ENCODE data around the gene PIK3CD. TPM values are rescaled to one million over a fixed set of nuclear protein-coding genes. Genes with fewer than 3 reads are reported as not detected.
A peak's percentile ranks its signal among the peaks of the same experiment; 100 is the strongest.

Gene PIK3CD
- total RNA-seq, 1 donor from 2014 or later: 1.8 TPM

DNA sequence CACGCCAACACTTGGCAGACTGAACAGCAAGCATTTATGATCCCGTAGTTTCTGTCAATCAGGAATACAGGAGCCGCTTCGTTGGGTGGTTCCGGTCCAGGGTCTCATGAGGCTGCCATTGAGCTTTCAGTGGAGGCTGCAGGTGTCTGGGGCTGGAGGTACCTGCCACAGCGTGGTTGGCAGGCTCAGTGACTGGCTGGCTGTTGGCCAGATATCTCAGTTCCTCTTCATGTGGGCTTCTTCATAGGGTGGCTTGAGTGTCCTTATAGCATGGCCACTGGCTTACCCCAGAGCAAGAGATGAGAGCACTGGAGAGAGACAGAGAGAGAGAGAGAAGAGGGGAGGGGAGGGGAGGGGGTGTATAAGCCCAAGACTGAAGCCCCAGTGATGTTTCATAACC, 29.3 kb downstream of the PIK3CD start:
- H3K9me3 Mint-ChIP-seq: no peaks in the 10 kb centered on the region
- no peak for DNase-seq (ENCODE audit: extremely low spot score, unreplicated experiment)
- no peak overlapping the region for H3K27ac Mint-ChIP-seq
- no peaks in the 10 kb centered on the region for H3K4me1 Mint-ChIP-seq (ENCODE audit: unreplicated experiment)
- TF ChIP-seq, protein P1, sequence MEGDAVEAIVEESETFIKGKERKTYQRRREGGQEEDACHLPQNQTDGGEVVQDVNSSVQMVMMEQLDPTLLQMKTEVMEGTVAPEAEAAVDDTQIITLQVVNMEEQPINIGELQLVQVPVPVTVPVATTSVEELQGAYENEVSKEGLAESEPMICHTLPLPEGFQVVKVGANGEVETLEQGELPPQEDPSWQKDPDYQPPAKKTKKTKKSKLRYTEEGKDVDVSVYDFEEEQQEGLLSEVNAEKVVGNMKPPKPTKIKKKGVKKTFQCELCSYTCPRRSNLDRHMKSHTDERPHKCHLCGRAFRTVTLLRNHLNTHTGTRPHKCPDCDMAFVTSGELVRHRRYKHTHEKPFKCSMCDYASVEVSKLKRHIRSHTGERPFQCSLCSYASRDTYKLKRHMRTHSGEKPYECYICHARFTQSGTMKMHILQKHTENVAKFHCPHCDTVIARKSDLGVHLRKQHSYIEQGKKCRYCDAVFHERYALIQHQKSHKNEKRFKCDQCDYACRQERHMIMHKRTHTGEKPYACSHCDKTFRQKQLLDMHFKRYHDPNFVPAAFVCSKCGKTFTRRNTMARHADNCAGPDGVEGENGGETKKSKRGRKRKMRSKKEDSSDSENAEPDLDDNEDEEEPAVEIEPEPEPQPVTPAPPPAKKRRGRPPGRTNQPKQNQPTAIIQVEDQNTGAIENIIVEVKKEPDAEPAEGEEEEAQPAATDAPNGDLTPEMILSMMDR (conservative IDR thresholded peaks at IDR 0.05): no peak
- peaks cover 3% of the 10 kb centered on the region for H3K27me3 Mint-ChIP-seq
- H3K4me3 Mint-ChIP-seq: no peak overlapping the region
- no peaks in the 10 kb centered on the region for H3K36me3 Mint-ChIP-seq

DNA sequence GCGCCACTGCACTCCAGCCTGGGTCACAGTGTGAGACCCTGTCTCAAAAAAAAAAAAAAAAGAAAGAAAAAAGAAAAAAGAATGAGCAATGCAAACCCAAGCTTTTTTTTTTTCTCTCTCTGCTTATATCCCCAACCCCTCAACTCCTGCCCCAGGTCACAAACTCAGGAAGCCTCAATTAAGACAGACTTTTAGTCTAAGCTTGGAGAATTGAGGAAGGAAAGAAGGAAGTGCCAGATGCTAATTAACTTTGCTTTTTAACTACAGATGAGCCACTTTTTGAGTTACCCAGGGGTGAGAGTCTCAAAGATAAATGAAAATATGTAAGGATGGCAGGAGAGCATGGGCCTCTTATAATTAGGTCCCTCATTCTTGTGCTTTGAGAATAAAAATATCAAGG, 33.3 kb downstream of the PIK3CD start:
- Mint-ChIP-seq H3K27me3 (peaks cover 29% of the 10 kb centered on the region), H3K4me1 (ENCODE audit: unreplicated experiment) (no peaks in the 10 kb centered on the region), H3K9me3 (no peaks in the 10 kb centered on the region), H3K4me3 (no peak overlapping the region), H3K27ac (no peak overlapping the region), H3K36me3 (no peaks in the 10 kb centered on the region)
- no peak for DNase-seq (ENCODE audit: extremely low spot score, unreplicated experiment)
- TF ChIP-seq, protein P1 (conservative IDR thresholded peaks at IDR 0.05): no peak

DNA sequence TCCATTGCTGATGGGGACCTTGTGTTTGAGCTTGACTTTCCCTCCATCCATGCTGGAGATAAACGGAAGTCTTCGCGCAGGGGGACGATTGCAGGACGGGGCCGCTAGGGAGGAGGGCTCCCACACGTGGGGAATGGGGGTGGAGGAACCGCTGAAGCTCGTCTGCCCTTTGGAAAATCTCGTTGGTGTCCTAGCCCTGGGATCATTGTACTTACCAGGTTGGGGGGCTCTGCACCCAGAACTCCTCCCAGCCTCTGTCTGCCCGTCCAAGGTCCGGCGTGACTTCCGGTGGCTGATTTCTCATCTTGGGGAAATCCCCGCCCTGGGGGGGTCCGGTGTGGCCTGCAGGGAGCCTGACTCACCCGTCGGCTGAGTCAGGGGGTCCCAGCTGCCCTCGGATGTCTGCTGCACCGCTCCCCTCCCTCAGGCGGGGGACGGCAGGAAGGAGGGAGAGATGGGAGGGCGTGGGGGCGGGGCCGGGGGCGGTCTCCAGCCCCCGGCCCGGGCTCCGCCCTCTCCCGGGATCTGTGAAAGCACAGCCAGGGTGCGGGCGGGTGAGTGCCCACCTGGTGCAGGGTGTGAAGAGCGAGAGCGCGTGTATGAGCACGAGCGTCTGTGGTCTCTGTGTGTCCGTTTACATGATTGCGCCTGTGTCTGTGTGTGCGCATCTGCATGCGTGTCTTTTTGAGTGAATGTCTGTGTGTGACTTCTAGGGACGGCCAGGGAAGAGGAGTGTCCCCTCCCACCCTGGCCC, 35.8 kb downstream of the PIK3CD start:
- no peak for DNase-seq (ENCODE audit: extremely low spot score, unreplicated experiment)
- H3K27me3 Mint-ChIP-seq: peaks cover 54% of the 10 kb centered on the region
- H3K27ac Mint-ChIP-seq: no peak overlapping the region
- H3K4me3 Mint-ChIP-seq: peak overlapping the region; percentile 87
- no peaks in the 10 kb centered on the region for H3K4me1 Mint-ChIP-seq (ENCODE audit: unreplicated experiment)
- TF ChIP-seq, protein P1 (conservative IDR thresholded peaks at IDR 0.05): no peak
- no peaks in the 10 kb centered on the region for H3K36me3 Mint-ChIP-seq
- H3K9me3 Mint-ChIP-seq: no peaks in the 10 kb centered on the region

DNA sequence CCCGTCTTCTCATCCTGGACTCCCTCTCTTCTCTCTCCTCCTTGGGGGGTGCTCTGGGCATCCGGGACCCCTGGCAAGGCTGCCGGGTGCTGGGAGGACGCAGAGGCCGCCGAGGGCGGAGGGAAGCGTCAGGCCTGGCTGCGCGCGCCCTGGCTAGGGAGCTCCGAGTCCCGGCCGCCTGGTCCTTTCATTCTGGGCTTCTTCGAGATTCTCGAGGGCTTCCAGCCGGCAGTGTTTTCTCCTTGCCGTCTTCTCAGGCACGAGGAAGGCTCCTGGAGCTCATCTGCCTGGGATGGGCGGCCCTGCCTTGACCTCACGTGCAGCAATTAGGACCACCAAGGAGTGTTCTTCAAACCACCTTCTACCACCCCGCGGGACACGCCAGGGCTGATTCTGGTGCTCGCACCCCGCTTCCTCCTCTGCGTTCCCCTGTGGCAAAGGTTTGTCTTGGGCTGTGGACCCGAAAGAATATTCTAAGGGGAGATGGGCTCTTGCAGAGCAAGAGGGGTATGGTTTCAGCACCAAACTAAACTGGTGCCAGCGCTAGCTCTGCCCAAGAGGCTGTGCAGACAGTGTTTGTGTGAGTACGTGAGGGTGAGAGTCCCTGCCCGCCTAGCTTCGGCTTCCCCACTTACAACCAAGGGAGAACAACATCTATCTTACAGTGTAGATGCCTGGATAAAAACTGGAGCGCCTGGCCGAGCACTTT, 36.5 kb downstream of the PIK3CD start:
- Mint-ChIP-seq H3K4me3 (peak overlapping the region; percentile 87), H3K27ac (peak overlapping the region; percentile 53), H3K4me1 (ENCODE audit: unreplicated experiment) (no peaks in the 10 kb centered on the region), H3K9me3 (no peaks in the 10 kb centered on the region), H3K36me3 (no peaks in the 10 kb centered on the region), H3K27me3 (peaks cover 57% of the 10 kb centered on the region)
- no peak for DNase-seq (ENCODE audit: extremely low spot score, unreplicated experiment)
- TF ChIP-seq, protein P1 (conservative IDR thresholded peaks at IDR 0.05): no peak

DNA sequence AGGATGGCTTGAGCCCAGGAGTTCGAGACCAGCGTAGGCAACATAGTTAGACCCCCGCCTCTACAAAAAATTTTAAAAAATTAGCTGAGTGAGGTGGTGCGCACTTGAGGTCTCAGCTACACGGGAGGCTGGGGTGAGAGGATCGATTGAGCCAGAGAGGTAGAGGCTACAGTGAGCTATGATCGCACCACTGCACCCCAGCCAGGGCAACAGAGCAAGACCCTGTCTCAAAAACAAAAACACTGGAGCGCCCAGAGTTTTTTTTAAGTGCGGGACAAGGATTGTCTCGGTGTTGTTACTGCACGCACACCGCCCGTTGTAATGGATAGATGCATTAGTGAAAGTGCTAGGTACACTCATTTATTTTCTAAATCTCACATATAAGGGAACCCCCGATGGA, 37.1 kb downstream of the PIK3CD start:
- Mint-ChIP-seq H3K27me3 (peaks cover 58% of the 10 kb centered on the region), H3K4me1 (ENCODE audit: unreplicated experiment) (no peaks in the 10 kb centered on the region), H3K4me3 (peak overlapping the region; percentile 87), H3K9me3 (no peaks in the 10 kb centered on the region), H3K27ac (peak overlapping the region; percentile 53), H3K36me3 (no peaks in the 10 kb centered on the region)
- DNase-seq (ENCODE audit: extremely low spot score, unreplicated experiment): no peak
- TF ChIP-seq, protein P1 (conservative IDR thresholded peaks at IDR 0.05): no peak

Data from type B pancreatic cell (in vitro differentiated cells).